HG02840 (cell line): Measurements from ENCODE around the gene BRD7.

ENCODE experiments used
- ATAC-seq: cut with Tn5 transposase; IDR thresholded peaks from one replicate; pipeline ENCODE4 v1.9.1; 2021; ENCODE audit warnings: mild to moderate bottlenecking, moderate library complexity, moderate number of reproducible peaks; ENCODE audit not compliant: unreplicated experiment, low FRiP score

Gene BRD7

GRCh38 chr16:50305441-50306061 lies 63.2 kb downstream of the BRD7 start:
- ATAC-seq: no peak

- ATAC-seq: no peak
Observed at GRCh38 chr16:50304467-50305440, 64.0 kb downstream of the BRD7 start.

GRCh38 chr16:50303605-50304466 lies 65.0 kb downstream of the BRD7 start:
- no peak for ATAC-seq

- no peak for ATAC-seq
Observed at GRCh38 chr16:50303041-50303604, 65.7 kb downstream of the BRD7 start.

GRCh38 chr16:50302472-50303005 lies 66.2 kb downstream of the BRD7 start:
- no peak for ATAC-seq

GRCh38 chr16:50301626-50302471 lies 66.9 kb downstream of the BRD7 start:
- no peak for ATAC-seq

GRCh38 chr16:50300942-50301625 lies 67.7 kb downstream of the BRD7 start:
- ATAC-seq: no peak

GRCh38 chr16:50299508-50300105 lies 69.2 kb downstream of the BRD7 start:
- no peak for ATAC-seq

- ATAC-seq: no peak
Observed at GRCh38 chr16:50298591-50299507, 69.9 kb downstream of the BRD7 start.

- no peak for ATAC-seq
Observed at GRCh38 chr16:50298075-50298460, 70.7 kb downstream of the BRD7 start.

- ATAC-seq: no peak
Observed at GRCh38 chr16:50297301-50298074, 71.3 kb downstream of the BRD7 start.

GRCh38 chr16:50296807-50297206 lies 72.0 kb downstream of the BRD7 start:
- ATAC-seq: no peak

- no peak for ATAC-seq
Observed at GRCh38 chr16:50295541-50296132, 73.2 kb downstream of the BRD7 start.

GRCh38 chr16:50294955-50295354 lies 73.8 kb downstream of the BRD7 start:
- no peak for ATAC-seq

- no peak for ATAC-seq
Observed at GRCh38 chr16:50293994-50294855, 74.6 kb downstream of the BRD7 start.
